Cardiac muscle cell (in vitro differentiated cells and primary cell): ENCODE measurements around the gene IFNL4. TPM values are rescaled to one million over a fixed set of nuclear protein-coding genes. Genes with fewer than 3 reads are reported as not detected.
A peak's percentile ranks its signal among the peaks of the same experiment; 100 is the strongest.

ENCODE experiments used
- DNase-seq, 2 donors: peaks; one replicate each; pipeline versions ENCODE4 v3.0.0 to v3.0.0-alpha.2; 2010 to 2017; ENCODE audit warnings: low read depth in 1 of 2, low spot score in 1 of 2
- H3K27ac ChIP-seq: fragments of 200-600 bp; sonication (generic); 2 replicates; pipeline ENCODE4 v1.5.1; 2016
- H3K27me3 ChIP-seq: fragments of 200-600 bp; sonication (generic); 2 replicates; pipeline ENCODE4 v1.6.0; 2016; ENCODE audit warnings: control low read depth
- H3K36me3 ChIP-seq: fragments of 200-600 bp; sonication (generic); 2 replicates; pipeline ENCODE4 v1.5.1; 2016; ENCODE audit warnings: control low read depth
- H3K4me1 ChIP-seq: fragments of 200-600 bp; sonication (generic); 2 replicates; pipeline ENCODE4 v1.8.1; 2017; ENCODE audit warnings: low read depth, mild to moderate bottlenecking, mixed run types
- H3K4me3 ChIP-seq: fragments of 200-600 bp; sonication (generic); 2 replicates; pipeline ENCODE4 v1.5.1; 2016; ENCODE audit warnings: mild to moderate bottlenecking
- H3K9me3 ChIP-seq: fragments of 200-600 bp; sonication (generic); 2 replicates; pipeline ENCODE4 v1.5.1; 2017; ENCODE audit warnings: low read depth, mild to moderate bottlenecking, control low read depth
- polyA plus RNA-seq: library from polyadenylated mRNA; unstranded; fragments of >200 nt; fragmentation: Nextera tagmentation; extraction: Ambion mirVana; gene quantifications from 2 replicates; pipeline ENCODE4 v1.2.1, GENCODE V29; 2016
- total RNA-seq: library from RNA; depleted of rRNA; stranded (reverse); fragments of >200 nt; gene quantifications from 2 replicates; pipeline ENCODE4 v1.2.3, GENCODE V29; 2016
- TF ChIP-seq, protein P1 (sequence below): IDR thresholded peaks from 2 replicates; pipeline ENCODE4 v1.5.1; 2012; ENCODE audit warnings: low read depth, mild to moderate bottlenecking, low read length

IFNL4 gene
- total and polyA plus RNA-seq, 2 experiments from 2014 or later: not detected

DNA sequence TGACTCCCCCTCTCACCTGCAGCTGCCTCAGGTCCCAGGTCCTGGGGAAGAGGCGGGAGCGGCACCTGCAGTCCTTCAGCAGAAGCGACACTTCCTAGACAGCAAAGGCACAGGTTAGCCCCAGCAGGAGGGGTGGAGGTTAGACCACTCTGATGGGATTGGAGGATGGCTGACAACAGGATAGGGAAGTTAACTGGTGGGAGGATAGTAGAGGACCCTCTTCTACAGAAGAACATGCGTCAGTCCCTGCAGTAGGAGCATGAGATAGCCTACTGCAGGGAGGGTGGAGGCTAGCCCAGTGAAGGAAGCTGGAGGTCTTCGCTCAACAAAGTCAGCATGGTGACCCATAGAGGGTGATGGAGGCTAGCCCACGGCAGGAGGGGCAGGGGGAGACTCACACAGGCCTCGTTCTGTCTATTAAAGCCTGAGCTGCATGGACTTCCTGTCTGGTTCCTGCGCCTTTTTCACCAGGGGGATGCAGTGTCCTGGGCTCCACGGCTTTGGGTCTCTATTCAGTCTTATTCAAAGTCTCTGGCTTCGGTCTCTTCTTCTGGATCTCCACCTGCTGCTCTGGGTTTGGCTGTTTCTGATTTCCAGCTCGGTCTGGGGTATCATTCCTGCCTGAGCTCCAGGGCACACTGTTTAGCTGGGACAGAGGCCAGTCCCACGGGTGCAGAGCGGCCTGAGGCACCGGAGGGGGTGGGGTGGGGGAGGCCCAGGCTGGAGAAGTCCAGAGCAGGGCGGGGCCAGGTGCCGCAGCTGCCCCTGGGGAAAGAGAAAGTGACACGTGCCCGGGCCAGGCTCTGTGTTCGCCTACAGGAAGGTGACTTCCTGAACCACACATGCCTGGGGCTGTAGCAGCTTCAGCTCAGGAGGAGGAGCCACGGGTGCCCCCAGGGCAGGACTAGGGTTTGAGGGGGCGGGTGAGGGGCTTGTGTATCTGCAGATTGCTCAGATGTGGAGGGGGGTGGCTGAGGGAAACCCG lies 11.2 kb downstream of the IFNL4 start:
- peak in 1 of 2 donors; percentile 21 for DNase-seq
- Histone ChIP-seq H3K27me3 (peaks cover 8% of the 10 kb centered on the region), H3K27ac (no peak overlapping the region), H3K4me1 (no peaks in the 10 kb centered on the region), H3K9me3 (no peaks in the 10 kb centered on the region), H3K36me3 (no peaks in the 10 kb centered on the region), H3K4me3 (no peak overlapping the region)
- TF ChIP-seq, protein P1, sequence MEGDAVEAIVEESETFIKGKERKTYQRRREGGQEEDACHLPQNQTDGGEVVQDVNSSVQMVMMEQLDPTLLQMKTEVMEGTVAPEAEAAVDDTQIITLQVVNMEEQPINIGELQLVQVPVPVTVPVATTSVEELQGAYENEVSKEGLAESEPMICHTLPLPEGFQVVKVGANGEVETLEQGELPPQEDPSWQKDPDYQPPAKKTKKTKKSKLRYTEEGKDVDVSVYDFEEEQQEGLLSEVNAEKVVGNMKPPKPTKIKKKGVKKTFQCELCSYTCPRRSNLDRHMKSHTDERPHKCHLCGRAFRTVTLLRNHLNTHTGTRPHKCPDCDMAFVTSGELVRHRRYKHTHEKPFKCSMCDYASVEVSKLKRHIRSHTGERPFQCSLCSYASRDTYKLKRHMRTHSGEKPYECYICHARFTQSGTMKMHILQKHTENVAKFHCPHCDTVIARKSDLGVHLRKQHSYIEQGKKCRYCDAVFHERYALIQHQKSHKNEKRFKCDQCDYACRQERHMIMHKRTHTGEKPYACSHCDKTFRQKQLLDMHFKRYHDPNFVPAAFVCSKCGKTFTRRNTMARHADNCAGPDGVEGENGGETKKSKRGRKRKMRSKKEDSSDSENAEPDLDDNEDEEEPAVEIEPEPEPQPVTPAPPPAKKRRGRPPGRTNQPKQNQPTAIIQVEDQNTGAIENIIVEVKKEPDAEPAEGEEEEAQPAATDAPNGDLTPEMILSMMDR: no peak

DNA sequence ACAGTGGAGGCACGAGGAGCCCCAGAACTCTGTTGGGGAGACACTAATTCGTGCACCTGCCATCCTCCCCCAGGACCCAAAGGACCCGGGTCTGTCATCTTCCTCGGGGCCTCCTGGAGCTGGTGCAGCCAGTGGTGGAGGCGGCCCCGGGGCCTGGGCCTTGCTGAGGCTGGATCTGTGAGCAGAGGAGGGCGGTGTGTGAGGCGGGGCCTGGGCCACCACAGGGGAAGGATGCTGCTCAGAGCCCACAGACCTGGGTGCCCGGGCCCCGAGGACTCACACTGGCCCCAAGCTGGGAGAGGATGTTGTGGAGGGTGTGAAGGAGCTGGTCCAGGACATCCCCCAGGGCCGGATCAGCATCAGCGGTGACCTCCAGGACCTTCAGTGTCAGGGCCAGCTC lies 12.1 kb downstream of the IFNL4 start:
- H3K4me1 ChIP-seq: no peaks in the 10 kb centered on the region
- DNase-seq: no peak
- H3K36me3 ChIP-seq: no peaks in the 10 kb centered on the region
- no peak overlapping the region for H3K4me3 ChIP-seq
- H3K9me3 ChIP-seq: no peaks in the 10 kb centered on the region
- TF ChIP-seq, protein P1: no peak
- no peak overlapping the region for H3K27ac ChIP-seq
- peaks cover 13% of the 10 kb centered on the region for H3K27me3 ChIP-seq

DNA sequence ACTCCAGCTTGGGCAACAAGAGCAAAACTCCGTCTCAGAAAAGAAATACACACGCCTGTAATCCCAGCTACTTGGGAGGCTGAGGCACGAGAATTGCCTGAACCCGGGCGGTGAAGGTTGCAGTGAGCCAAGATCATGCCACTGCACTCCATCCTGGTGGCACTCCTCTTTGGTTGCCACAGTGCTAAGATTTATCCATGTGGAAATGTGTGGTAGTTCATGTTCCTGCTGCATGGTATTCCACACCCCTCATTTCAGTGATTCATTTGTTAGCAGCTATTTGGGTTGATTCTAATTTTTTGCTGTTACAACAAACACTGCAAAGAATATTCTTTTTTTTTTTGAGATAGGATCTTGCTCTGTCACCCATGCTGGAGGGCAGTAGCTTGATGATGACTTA lies 15.9 kb downstream of the IFNL4 start:
- DNase-seq: no peak
- Histone ChIP-seq H3K4me1 (no peaks in the 10 kb centered on the region), H3K36me3 (no peaks in the 10 kb centered on the region), H3K27ac (no peak overlapping the region), H3K9me3 (no peaks in the 10 kb centered on the region), H3K27me3 (peaks cover 13% of the 10 kb centered on the region), H3K4me3 (no peak overlapping the region)
- TF ChIP-seq, protein P1: no peak

DNA sequence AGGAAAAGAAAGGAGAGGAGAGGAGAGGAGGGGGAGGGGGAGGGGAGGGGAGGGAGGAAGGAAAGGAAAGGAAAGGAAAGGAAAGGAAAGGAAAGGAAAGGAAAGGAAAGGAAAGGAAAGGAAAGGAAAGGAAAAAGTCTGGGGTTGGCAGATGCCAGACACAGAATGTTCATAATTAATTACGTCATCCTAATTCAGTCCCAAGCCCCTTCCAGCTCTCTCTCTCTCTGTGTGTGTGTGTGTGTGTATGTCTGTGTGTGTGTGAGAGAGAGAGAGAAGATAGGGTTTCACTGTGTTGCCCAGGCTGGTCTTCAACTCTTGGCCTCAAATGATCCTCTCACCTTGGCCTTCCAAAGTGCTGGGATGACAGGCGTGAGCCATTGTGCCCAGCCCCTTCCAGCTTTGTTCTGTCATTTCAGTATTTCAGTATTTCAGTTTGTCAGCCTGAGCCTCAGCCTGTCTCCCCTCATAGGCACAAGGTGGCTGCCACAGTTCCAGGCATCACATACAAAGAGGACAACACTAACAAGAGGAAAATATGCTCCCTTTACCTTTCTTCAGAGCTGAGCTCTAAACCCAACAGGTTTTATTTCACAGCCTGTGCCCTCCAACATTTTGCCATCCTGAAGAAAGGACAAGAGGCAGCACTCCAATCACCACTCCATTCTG lies 18.4 kb downstream of the IFNL4 start:
- peaks cover 16% of the 10 kb centered on the region for H3K27me3 ChIP-seq
- H3K9me3 ChIP-seq: no peaks in the 10 kb centered on the region

DNA sequence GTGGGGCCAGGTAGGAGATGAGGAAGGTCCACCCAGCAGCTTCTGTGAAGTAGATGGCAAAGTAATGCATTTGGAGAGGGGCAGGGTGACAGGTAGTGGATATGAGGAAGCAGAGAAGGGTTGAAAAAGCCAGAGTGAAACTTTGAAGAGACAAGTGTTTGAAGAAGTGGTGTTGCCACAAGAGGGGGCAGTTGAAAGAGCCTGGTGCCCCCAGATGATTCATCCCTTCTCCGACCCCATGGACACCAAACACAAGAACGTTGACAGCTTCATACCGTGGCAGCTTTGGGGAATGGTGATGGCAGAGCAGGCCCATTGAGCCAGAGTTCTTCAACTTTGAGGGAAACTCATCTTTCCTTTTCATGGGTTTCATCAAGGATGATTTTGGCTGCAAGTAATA lies 23.7 kb downstream of the IFNL4 start:
- Histone ChIP-seq H3K27ac (no peak overlapping the region), H3K9me3 (no peaks in the 10 kb centered on the region), H3K27me3 (peaks cover 15% of the 10 kb centered on the region), H3K4me3 (no peak overlapping the region), H3K4me1 (no peaks in the 10 kb centered on the region), H3K36me3 (no peaks in the 10 kb centered on the region)
- no peak for DNase-seq
- TF ChIP-seq, protein P1: no peak

More for the DNA sequence above, 18.4 kb downstream of the IFNL4 start:
- no peaks in the 10 kb centered on the region for H3K4me1 ChIP-seq
- TF ChIP-seq, protein P1: no peak
- no peak overlapping the region for H3K4me3 ChIP-seq
- DNase-seq: no peak
- no peaks in the 10 kb centered on the region for H3K36me3 ChIP-seq
- H3K27ac ChIP-seq: no peak overlapping the region
